Fibroblast of skin of scalp (primary cell): ENCODE results near the gene ITPR2.
"Not testable (repeated sequence)": the region's sequence is repeated elsewhere in the genome, so short reads cannot be mapped to it uniquely, and the experiment has no call there.

Experiments used
- DNase-seq: peaks from one replicate; pipeline ENCODE4 v3.0.0-alpha.2; 2013

ITPR2 gene

DNA sequence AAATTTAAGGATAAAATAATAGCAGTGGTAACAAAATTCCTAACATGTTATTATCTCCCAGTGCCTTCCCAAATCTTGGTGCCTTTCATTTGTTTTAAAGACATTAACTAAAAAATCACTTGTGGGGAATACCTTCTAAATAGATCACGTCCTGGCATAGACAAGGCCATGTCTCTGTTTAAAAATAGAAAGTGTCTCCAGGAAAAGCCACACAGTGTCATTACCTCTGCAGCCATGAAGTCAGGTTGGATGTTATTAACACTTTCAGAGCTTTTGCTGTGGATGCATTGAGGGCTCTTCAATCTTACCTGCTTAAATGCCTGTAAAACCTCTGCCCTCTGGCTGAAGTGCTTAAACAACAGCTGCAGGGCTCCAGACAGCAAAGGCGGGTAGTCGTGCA is 211.1 kb downstream of the ITPR2 start:
- no peak for DNase-seq

DNA sequence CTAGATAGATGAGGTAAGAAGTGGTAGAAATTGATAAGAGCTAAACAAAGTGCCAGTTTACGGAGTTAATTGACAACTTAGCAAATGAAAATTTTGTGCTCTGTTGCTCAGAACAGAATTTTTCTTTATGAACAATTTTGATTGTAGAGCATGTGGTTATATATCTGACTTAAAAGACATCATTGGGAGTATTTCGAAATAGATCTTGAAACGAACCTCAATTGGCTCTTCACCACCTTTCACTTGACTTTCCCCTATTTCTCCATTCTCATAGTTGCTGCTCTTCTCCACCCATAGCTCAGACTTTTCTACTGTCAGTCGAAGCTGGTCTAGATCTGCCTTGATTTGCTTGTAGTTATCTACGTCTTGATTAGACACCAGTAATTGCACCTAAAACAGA is 212.1 kb downstream of the ITPR2 start:
- DNase-seq, result no peak

DNA sequence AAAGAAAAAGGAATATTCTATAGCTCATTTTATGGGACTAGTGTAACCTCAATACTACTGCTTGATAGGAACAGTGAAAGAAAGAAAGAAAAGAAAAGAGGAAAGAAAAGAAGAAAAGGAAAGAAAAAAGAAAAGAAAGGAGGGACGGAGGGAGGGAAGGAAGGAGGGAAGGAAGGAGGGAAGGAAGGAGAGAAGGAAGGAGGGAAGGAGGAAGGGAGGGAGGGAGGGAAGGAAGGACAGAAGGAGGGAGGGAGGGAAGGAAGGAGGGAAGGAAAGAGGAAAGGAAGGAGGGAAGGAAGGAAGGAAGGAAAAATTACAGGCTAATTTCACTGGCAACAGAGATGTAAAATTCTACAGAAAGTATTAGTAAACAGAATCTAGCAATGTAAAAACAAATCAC is 215.5 kb downstream of the ITPR2 start:
- DNase-seq, result no peak

DNA sequence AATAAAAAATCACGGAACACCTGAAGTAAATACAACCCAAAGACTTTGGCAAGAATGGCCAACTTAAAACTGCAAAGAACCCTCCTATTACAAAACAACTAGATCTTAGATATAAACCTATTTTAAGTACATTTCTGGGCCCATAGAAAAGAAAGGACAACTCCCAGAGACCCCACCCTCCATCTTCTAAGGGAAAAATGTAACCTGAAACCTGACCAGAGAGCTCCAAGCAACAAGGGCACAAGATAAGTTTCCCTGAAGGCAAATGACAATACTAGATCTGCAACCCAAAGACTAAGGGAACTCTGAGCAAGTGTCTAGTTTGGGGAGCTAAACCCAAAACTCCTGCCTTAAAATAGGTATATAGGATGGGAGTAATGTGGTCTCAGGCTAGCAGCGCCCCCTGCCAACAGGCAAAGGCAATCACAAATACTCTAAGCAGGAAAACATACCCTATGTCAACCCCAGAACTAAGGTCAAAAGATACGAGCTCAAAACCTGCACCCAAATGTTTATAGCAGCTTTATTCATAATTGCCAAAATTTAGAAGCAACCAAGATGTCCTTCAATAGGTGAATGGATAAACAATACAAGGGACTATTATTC is 218.9 kb downstream of the ITPR2 start:
- no peak for DNase-seq

DNA sequence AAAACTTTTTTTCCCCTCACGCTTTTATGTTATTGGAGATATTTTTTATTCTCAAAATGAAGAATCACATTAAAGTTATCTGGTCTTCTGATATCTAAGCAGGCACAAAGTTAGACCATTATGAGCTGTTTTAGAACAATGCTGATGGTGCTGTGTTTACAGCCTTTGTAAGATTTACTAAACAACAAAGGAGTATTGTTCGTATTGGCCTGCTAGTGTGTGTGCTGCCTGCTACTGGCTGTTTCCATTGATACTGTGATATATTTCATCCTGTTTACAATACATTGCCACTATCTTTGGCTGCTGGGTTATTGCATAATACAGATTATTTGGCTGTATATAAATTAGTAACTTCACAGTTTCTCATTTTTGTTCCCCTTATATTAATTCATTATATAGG is 220.8 kb downstream of the ITPR2 start:
- DNase-seq, result no peak

DNA sequence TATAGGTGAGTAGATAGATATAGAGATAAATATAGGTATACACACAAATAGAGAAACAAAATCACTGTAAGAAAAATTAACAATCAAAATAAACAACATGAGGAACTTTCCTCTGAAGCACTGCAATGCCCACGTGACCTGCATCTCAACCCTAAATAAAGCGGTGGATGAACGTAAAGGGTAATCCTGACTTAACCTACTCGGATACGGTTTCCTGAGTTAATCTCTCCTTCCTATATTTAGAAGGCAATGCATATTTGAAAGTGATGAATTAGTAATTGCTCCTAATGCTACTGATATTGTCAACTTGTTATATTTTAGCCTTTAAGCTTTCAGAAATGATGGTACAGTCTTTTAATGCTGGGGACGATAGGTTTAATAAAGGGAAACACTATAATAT is 221.4 kb downstream of the ITPR2 start:
- no peak for DNase-seq

DNA sequence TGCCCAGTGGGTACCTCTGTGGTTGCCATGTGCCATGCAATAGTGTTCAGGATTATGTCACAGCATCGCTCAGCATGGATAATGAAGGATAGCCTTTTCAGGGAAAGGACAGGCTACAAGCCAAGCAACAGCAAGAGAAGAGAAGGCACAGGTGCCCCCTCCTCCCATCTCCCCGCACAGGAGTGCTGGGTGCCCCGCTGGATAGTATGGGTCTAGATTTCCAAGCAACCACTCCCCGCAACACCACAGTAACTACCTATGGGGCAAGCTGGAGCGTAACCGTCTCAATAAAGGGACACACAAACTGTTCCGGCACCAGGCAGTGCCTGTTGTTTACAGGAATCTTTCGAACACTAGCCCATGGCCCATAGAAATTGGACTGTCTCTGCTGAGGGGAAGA is 222.2 kb downstream of the ITPR2 start:
- DNase-seq, result no peak

DNA sequence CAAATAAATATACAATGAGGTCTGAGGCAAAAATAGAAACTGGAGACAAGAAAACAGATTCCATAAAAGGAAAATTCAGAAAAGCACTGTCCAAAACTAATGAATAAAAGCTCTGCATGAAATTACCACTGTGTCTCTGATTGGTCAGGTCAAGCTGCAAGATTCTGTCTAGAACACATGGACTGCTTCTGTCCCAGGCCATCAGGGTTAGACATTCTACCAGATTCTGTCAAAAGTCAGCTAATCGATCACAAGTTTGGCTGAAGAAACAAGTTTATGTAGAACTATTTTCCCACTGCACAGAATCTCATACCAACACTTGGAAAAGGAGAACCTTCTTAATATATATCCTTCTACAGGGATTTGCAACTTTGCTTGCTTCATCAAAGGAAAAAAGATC is 223.0 kb downstream of the ITPR2 start:
- DNase-seq, result no peak

DNA sequence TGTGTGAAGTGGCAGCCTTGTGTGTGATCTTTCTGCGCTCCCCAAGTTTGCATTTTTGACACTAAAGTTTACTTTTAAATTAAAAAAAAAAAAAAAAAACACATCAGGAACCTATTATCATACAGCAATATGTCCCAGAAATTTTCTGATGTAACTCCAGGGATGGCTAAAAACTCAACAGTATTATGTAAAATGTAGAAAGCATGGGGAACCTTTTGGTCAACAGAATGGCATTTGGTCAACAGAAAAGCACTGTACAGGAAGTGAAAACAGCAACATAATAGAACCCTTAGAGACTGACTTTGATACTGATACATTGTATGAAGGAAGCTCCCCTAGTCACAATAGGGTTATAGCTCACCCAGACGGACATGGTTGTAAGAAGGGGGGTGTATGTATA is 224.3 kb downstream of the ITPR2 start:
- peak; percentile 73 for DNase-seq

DNA sequence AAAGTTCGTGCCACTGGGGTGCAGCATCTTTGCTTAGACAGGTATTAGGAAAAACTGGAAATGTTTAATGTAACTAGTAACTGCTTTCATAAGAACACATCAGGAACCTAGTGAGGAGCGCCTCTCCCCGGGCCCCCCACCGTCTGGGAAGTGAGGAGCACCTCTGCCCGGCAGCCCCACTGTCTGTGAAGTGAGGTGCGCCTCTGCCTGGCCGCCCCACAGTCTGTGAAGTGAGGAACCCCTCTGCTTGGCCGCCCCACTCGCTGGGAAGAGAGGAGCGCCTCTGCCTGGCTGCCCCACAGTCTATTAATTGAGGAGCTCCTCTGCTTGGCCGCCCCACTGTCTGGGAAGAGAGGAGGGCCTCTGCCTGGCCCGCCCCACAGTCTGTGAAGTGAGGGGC is 224.7 kb downstream of the ITPR2 start:
- DNase-seq, result no peak

DNA sequence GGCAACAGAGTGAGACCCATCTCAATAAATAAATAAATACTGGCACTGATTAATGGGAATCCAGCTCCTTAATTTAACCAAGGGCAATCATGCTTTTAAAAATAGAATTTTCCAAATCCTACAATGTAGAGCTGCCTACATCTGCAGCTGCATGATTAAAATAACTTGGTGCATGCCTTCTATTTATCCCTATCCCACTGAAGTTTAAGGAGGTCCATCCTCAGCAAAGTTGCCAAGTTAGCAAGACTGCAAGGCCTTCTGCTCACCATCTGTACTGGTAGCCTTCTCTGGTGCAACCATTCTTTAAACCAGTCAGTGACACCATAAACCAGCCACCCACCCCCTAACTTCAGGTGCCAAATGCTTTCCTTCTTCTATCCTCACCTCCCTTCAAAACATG is 226.1 kb downstream of the ITPR2 start:
- DNase-seq, result no peak

DNA sequence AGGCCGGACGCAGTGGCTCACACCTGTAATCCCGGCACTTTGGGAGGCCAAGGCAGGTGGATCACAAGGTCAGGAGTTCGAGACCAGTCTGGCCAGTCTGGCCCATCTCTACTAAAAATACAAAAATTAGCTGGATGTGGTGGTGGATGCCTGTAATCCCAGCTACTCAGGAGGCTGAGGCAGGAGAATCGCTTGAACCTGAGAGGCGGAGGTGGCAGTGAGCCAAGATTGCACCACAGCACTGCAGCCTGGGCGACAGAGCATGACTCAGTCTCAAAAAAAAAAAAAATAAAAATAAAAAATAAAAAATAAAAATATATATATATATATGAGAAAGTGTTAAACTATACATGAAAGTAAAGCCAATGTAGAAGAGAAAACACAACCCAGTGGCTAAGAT is 228.2 kb downstream of the ITPR2 start:
- DNase-seq, result not testable (repeated sequence)

DNA sequence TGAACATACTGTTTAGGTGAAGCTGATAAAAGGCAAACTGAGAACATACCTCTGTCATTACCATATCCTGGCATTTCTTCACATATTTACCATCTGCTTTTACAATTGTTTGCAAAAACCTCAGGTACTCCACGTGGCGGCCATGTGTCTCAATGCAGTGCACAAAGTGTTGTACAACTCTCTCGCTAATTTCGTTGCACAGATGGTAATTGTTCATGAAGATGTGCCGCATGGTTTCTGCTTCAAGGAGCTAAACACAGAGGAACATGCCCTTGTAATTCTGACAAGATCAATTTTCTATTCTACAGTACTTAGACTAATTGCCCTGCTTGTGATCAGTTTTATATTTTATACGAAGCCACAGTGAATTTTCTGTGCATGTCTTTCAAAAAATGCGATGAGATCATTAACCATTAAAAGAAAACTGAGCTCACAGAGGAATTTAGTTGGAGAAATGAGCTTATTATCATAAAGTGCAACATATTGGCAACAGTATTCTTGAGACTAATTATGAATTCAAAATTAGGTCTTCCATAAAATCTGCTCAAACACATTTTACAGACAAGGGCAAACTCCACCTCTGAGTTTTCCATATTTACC is 233.8 kb downstream of the ITPR2 start:
- DNase-seq, result peak; percentile 53

DNA sequence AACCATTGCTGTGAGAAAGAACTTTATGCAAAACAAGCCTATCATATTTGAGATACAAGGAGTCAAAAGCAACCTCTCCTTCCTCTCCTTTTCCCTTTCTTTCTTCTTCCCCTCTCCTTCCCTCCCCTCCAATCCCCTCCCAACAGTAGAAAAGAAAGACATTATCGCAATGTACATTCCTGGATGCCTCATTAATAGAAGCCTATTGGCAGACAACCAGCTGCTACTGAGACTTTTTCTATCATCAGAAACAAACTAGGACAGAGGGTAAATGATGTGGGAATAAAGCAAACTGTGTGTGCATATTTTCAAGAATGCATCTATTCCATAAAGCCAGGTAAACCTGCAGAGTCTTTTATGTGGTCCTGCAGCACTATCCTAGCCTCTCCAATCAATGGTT is 237.2 kb downstream of the ITPR2 start:
- peak; percentile 39 for DNase-seq

DNA sequence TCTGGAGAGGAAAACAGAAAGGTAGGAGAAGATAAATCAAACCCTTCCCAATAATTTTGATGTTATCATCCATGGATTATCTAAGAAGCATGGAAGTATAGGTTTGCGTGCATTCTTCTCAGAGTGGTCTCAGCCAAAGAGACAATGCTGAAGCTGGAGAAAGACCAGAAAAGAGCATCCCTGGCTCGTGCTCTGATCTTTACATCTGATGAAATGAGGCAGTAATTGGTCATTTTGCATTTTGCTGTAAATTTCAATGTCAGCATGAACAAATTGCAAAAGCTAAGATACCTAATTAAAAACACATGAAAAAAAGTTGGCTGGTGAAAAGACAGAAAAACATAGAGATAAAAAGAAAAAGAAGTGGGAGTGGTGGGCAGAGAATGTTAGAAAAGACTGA is 252.4 kb downstream of the ITPR2 start:
- DNase-seq, result peak; percentile 6

DNA sequence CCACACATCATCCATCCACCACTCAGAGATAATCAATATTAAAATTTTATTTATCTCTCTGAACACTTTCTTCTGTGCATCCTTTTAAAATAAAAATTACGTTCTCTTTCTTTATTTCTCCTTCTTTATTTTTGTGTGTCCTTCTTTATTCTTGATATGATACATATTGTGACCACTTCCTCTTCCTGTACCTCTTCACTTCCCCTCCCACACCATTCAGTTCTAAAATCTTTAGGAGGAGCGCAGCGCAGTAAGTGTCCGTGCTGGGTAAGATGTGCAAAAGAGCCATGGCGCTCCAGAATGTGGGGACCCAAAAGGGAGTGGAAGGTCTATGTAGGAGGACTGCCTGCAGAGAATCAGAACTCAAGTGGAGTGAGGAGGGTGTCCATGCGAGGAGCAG is 256.7 kb downstream of the ITPR2 start:
- no peak for DNase-seq

DNA sequence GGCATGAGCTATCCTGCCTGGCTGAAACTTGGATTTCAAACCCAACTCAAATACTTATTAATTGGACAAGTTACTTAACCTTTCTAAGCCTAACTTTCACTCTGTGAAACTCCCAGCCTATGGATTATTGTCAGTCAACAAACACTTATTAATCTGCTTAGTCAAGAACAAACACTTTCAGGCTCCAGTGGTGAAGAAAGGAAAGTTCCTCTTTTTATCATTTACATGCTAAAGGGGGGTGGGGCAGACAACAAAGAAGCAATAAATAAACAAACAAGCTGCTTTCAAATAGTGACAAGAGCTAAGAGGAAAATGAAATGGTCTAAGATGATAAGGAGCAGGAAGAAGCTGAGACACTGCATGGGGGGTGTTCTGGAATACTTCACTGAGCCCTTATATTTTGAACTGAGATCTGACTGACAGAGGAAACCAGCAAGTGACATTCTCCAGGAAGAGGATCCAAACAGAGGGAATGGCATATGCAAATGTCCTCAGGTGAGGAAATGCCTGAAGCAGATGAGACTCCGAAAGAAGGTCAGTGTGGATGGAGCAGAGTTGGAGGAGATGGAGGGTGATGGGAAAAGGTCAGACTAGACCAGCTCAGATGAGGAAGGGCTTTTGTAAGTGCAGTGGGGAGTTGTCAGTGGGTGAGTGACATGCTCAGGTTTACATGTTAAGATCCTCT is 259.6 kb downstream of the ITPR2 start:
- DNase-seq, result no peak

DNA sequence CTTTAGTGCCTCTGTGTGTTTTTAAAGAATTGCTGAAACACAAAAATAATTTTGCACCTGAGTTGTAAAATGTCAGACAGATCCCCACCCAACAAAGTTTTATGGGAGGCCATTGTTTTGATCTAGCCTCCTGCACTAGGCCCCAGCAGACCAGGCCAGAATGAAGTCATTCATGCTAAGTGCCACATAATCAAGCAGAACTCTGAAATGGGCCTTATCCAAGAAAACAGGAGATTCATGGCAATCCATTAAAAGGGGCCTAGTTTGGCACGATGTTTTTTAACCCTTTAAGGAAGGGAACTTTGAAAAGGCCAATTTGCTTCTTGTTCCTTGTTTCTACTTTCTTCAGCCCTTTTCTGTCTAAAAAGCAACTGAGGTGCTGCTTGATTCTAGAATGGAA is 260.9 kb downstream of the ITPR2 start:
- no peak for DNase-seq

DNA sequence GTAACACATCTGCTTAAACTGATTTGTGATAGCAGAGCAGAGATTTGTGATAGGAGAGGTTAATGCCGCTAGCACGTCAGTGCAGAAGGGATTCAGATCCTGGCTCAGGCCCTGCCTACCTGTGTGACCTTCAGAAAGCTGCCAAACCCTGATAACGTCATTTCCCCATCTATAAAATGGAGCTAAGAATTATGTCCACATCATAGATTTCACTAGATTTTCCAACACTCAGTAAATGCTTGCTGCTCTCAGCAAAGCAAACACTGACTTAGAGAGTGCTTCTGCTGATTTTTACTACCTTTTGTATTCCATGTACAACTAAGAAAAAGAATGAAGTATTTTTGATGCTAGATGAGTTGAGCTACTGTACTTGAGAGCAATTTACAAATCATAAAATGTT is 261.4 kb downstream of the ITPR2 start:
- DNase-seq, result no peak

DNA sequence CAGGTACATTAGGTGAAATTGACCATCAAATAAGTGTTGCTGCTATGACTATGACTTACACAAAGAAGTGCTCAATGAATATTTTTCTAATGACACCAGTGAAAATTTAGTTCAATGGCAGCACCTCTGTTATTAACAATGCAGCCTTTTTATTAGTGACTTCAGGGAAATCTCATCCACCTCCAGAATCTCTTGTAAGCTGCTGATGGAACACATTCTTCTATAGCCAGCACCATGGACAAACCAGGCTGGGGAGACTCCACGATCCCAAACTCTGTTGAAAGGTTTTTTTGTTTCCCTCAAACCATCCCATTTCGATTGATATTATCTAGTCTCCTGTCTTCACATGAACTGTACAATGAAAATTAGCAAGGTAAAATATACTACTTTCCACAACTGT is 265.9 kb downstream of the ITPR2 start:
- DNase-seq, result no peak

DNA sequence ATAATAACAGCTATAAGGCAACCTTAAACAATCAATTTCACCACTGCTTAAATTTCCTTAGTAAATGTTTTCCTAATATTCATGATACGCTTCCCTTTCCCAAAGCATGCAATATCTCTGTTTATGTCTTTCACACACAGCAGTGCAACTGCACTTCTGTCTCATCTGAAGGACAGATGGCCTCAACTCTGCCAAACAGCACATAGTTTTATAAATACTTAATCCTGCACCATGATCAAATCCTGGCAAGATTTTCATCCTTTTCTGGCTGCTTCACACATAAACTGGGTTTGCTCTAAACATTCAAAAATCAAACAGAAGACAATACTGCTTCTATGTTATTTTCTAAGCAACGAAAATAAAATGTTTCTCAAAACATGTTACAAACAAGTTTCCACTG is 266.3 kb downstream of the ITPR2 start:
- peak; percentile 17 for DNase-seq

DNA sequence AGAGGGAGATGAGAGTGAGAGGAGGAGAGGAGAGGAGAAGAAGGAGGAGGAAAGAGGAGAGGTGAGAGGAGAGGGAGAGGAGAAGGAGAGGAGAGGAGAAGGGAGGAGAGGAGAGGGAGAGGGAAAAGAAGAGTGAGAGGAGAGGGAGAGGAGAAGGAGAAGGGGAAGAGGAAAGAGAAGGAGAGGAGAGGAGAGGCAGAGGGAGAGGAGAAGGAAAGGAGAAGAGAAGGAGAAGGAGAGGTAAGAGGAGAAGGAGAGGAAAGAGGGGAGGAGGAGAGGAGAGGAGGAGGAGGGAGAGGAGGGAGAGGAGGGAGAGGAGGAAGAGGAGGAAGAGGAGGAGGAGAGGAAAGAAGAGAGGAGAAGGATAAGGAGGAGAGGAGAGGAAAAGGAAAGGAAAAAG is 266.8 kb downstream of the ITPR2 start:
- DNase-seq, result no peak

DNA sequence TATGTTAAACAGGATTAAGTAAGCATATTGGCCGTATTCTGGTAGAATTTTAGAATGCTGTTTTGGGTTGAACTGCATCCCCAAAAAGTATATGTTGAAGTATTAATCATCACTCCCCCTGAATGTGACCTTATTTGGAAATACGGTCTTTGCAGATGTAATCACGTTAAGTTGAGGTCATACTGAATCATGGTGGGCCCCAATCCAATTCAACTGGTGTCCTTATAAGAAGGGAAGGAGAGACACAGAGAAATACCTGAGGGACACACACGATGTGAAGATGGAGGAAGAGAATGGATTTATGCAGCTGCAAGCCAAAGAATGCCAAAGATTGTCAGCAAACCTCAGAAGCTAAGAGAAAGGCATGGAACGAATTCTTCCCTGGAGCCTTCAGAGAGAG is 268.6 kb downstream of the ITPR2 start:
- DNase-seq, result peak; percentile 48

DNA sequence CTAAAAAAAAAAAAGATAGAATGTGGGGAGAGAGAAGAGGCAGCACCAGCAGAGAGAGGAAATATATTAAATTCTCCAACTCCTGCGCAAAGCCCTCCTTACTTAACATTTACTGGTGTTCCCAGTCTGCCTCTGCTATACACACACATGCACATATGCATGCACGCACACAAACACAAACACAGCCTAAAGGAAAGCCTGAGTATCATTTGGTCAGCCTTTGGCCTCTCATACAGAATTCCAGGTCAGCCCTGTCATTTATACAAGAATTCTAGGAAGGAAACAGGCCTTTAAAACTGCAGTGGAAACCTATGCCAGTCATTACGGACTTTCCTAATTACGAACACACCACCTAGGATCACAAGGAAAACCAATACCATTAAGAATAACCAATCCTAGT is 269.4 kb downstream of the ITPR2 start:
- DNase-seq, result no peak

DNA sequence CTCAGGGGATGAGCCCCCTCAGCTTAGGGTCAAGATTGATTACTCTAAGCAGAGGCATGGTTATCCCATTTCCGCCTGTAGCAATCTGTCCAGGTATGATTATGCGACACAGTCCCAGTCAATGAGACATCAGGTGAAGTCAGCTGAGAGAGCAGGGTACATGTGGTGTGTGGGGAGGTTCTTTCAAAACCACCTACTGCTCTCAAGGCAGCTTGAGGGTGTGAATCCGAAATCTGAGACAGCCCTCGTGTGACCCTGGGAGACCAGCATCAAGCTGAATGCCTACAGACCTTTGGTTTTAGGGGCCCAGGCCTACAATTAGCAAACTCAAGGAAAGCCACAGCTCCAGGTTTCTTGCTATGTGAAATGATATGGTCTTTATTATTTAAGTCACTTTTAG is 275.7 kb downstream of the ITPR2 start:
- DNase-seq, result no peak
